Psoas muscle (tissue), 8 donors: ENCODE results near the gene COL5A2. TPM values are rescaled to one million over a fixed set of nuclear protein-coding genes. Genes with fewer than 3 reads are reported as not detected.

Experiments used
- ATAC-seq, 4 donors: fragments of 200-7000 bp; cut with Tn5 transposase; one replicate each; pipeline ENCODE4 v1.9.1; 2020; ENCODE audit warnings: moderate library complexity in 3 of 4, mild to moderate bottlenecking in 2 of 4
- DNase-seq, 2 donors: peaks; one replicate each; pipeline ENCODE4 v3.0.0-alpha.2; 2020
- H3K27ac ChIP-seq: fragments of 200-600 bp; one replicate; pipeline ENCODE4 v1.8.0; 2022
- H3K27me3 ChIP-seq, 3 donors: fragments of 200-600 bp in 1 of 3; one replicate each; pipeline versions ENCODE4 v1.6.1 to v1.8.0; 2013 to 2022; ENCODE audit warnings: low read length in 2 of 3, mild to moderate bottlenecking in 2 of 3, moderate library complexity in 1 of 3; ENCODE audit not compliant: insufficient read depth in 3 of 3
- H3K36me3 ChIP-seq, 2 donors: fragments of 200-600 bp in 1 of 2; one replicate each; pipeline versions ENCODE4 v1.6.1 to v1.8.0; 2013 to 2022; ENCODE audit warnings: low read depth in 1 of 2, mild to moderate bottlenecking in 1 of 2, moderate library complexity in 1 of 2; ENCODE audit not compliant: insufficient read depth in 1 of 2
- H3K4me1 ChIP-seq: fragments of 200-600 bp; one replicate; pipeline ENCODE4 v1.8.0; 2022
- H3K4me3 ChIP-seq: fragments of 200-600 bp; one replicate; pipeline ENCODE4 v1.8.0; 2022; ENCODE audit warnings: mild to moderate bottlenecking
- H3K9me3 ChIP-seq: fragments of 200-600 bp; one replicate; pipeline ENCODE4 v1.8.0; 2022
- CTCF ChIP-seq: fragments of 200-600 bp; IDR thresholded peaks from one replicate; pipeline ENCODE4 v1.8.0; 2022; ENCODE audit warnings: antibody characterized with exemption
- WGBS, 3 donors: extraction: QIAGEN DNeasy Blood & Tissue Kit; methylation state at CpG; one replicate each; pipeline versions ENCODE4 v1.1.6 to v1.1.7; 2013; 5-methylcytosine and 5-hydroxymethylcytosine counted together
- intact Hi-C, 2 donors: fragments of 100-400 bp; cut with DNase I; formaldehyde crosslinking; loops; one replicate each; pipeline versions ENCODE4 v1.11.0 to v1.14.2; 2022
- polyA plus RNA-seq, 3 donors: library from polyadenylated mRNA; stranded (reverse); fragments of 200-250 nt; gene quantifications; one replicate each; pipeline ENCODE4 v1.2.3, GENCODE V29; 2013
- total RNA-seq, 4 donors: library from RNA; stranded (reverse); fragmentation: NEBNext Ultra II Directional in 2 of 4; extraction: Animal tissue kit (Norgen Biotek cat#: 25700) in 2 of 4; gene quantifications; one replicate each; pipeline versions ENCODE4 v1.2.1 to v1.2.4, GENCODE V29; 2021 to 2023
- donor health status: healthy with polysubstance abuse.
- donor health status: DM: no; HTN: no; CAD: no; lungs with moderate emphysema.
- donor health status: Bipolar disorder and iron deficiency.
- donor health status: healthy.
- donor health status: DM: yes; HTN: yes; CAD: no.
- donor health status: DM: no; HTN: no; CAD: no.
- donor health status: DM: no; HTN: no; CAD: no.
- donor health status: DM: yes; HTN: yes; CAD: no.

Gene COL5A2
- total and polyA plus RNA-seq, 7 donors = 2.3 to 16.8 (median 3.9) TPM

GRCh38 chr2:189137519-189137918 is 42.0 kb downstream of the COL5A2 start:
- H3K9me3 ChIP-seq = no peaks in the 10 kb centered on the region
- WGBS, 3 donors = 94 to 98% (median 97%) methylated on average over 1 of the region's 1 CpG
- no peak overlapping the region for H3K27ac ChIP-seq
- DNase-seq = peak in 1 of 2 donors; percentile 12
- TF ChIP-seq CTCF = no peak
- H3K4me3 ChIP-seq = no peak overlapping the region
- no peaks in the 10 kb centered on the region for H3K36me3 ChIP-seq
- H3K4me1 ChIP-seq = no peaks in the 10 kb centered on the region
- H3K27me3 ChIP-seq = no peaks in the 10 kb centered on the region
- intact Hi-C loops = no loop called here
- ATAC-seq = no peak

GRCh38 chr2:189134485-189134884 is 45.1 kb downstream of the COL5A2 start:
- no peak for DNase-seq
- no peak overlapping the region for H3K4me3 ChIP-seq
- 50 to 98% (median 75%) methylated on average over 4 of the region's 4 CpGs for WGBS, 3 donors
- intact Hi-C loops = no loop called here
- H3K27ac ChIP-seq = no peak overlapping the region
- no peak for ATAC-seq
- no peak for TF ChIP-seq CTCF
- H3K9me3 ChIP-seq = no peaks in the 10 kb centered on the region
- no peaks in the 10 kb centered on the region for H3K27me3 ChIP-seq
- no peaks in the 10 kb centered on the region for H3K36me3 ChIP-seq
- H3K4me1 ChIP-seq = no peaks in the 10 kb centered on the region

GRCh38 chr2:189131991-189132390 is 47.6 kb downstream of the COL5A2 start:
- no peak for DNase-seq
- Histone ChIP-seq H3K4me1 (no peaks in the 10 kb centered on the region), H3K27ac (no peak overlapping the region), H3K36me3 (no peaks in the 10 kb centered on the region), H3K27me3 (no peaks in the 10 kb centered on the region), H3K9me3 (no peaks in the 10 kb centered on the region), H3K4me3 (no peak overlapping the region)
- WGBS, 3 donors = 67 to 80% (median 69%) methylated on average over 3 of the region's 3 CpGs
- no peak for TF ChIP-seq CTCF
- intact Hi-C loops = no loop called here
- ATAC-seq = no peak

- Histone ChIP-seq H3K27me3 (no peaks in the 10 kb centered on the region), H3K4me1 (no peaks in the 10 kb centered on the region), H3K27ac (no peak overlapping the region), H3K36me3 (no peaks in the 10 kb centered on the region), H3K4me3 (no peak overlapping the region), H3K9me3 (no peaks in the 10 kb centered on the region)
- ATAC-seq (no peak), DNase-seq (no peak)
- 58 to 77% (median 66%) methylated on average over 2 of the region's 2 CpGs for WGBS, 3 donors
- intact Hi-C loops = no loop called here
- no peak for TF ChIP-seq CTCF
These were observed 49.6 kb downstream of the COL5A2 start for GRCh38 chr2:189129971-189130370.

GRCh38 chr2:189128970-189129369 is 50.6 kb downstream of the COL5A2 start:
- H3K27me3 ChIP-seq = no peaks in the 10 kb centered on the region
- H3K4me1 ChIP-seq = no peaks in the 10 kb centered on the region
- DNase-seq (no peak), ATAC-seq (no peak)
- H3K27ac ChIP-seq = no peak overlapping the region
- TF ChIP-seq CTCF = no peak
- WGBS, 3 donors = 38 to 61% (median 48%) methylated on average over 4 of the region's 4 CpGs
- no peak overlapping the region for H3K4me3 ChIP-seq
- intact Hi-C loops = no loop called here
- no peaks in the 10 kb centered on the region for H3K36me3 ChIP-seq
- no peaks in the 10 kb centered on the region for H3K9me3 ChIP-seq
